Epithelial cell of esophagus (primary cell): ENCODE measurements around the gene GTF2A1L.

Experiments
- DNase-seq: peaks from one replicate; pipeline ENCODE4 v3.0.0; 2010; ENCODE audit warnings: low read depth
- H3K4me3 ChIP-seq: 2 replicates; pipeline ENCODE4 v1.5.1; 2011; ENCODE audit warnings: mild to moderate bottlenecking, low read length, control low read depth
- CTCF ChIP-seq: IDR thresholded peaks from 2 replicates; pipeline ENCODE4 v1.5.1; 2011; ENCODE audit warnings: low read depth, mild to moderate bottlenecking, low read length, control low read depth, inconsistent platforms; ENCODE audit not compliant: insufficient read depth; ENCODE audit errors: missing control alignments

The GTF2A1L gene

GRCh38 chr2:48633143-48633542 is 15.5 kb downstream of the GTF2A1L start:
- no peak for DNase-seq
- no peak for TF ChIP-seq CTCF
- no peak overlapping the region for H3K4me3 ChIP-seq

GRCh38 chr2:48635786-48636185 is 18.1 kb downstream of the GTF2A1L start:
- TF ChIP-seq CTCF: no peak
- DNase-seq: no peak

GRCh38 chr2:48638261-48638660 is 20.6 kb downstream of the GTF2A1L start:
- no peak for DNase-seq
- TF ChIP-seq CTCF: no peak
- no peak overlapping the region for H3K4me3 ChIP-seq

More at GRCh38 chr2:48635786-48636185, 18.1 kb downstream of the GTF2A1L start:
- H3K4me3 ChIP-seq: no peak overlapping the region

GRCh38 chr2:48651158-48651790 is 33.6 kb downstream of the GTF2A1L start:
- no peak overlapping the region for H3K4me3 ChIP-seq
- peak; percentile 1 for DNase-seq
- TF ChIP-seq CTCF: no peak

- no peak for TF ChIP-seq CTCF
- no peak overlapping the region for H3K4me3 ChIP-seq
- DNase-seq: no peak
Measured at GRCh38 chr2:48668992-48669391, 51.3 kb downstream of the GTF2A1L start.

- no peak for TF ChIP-seq CTCF
- H3K4me3 ChIP-seq: no peak overlapping the region
- DNase-seq: no peak
Measured at GRCh38 chr2:48673581-48673980, 55.9 kb downstream of the GTF2A1L start.

GRCh38 chr2:48674933-48675332 is 57.3 kb downstream of the GTF2A1L start:
- TF ChIP-seq CTCF: no peak

More at GRCh38 chr2:48674933-48675332, 57.3 kb downstream of the GTF2A1L start:
- H3K4me3 ChIP-seq: no peak overlapping the region
- DNase-seq: no peak
